KOPT-K1 (cell line): ENCODE measurements around the gene RPS6KA2.

Source experiments
- H3K27ac ChIP-seq: fragments of 200-600 bp; sonication (generic); 2 replicates; pipeline ENCODE4 v1.5.1; 2016; ENCODE audit warnings: antibody characterized with exemption, mild to moderate bottlenecking, low read depth, low read length; ENCODE audit not compliant: poor library complexity, severe bottlenecking
- H3K36me3 ChIP-seq: fragments of 200-600 bp; sonication (generic); 2 replicates; pipeline ENCODE4 v1.5.1; 2017; ENCODE audit warnings: antibody characterized with exemption, mild to moderate bottlenecking, low read length, moderate library complexity; ENCODE audit not compliant: insufficient read depth
- H3K9me3 ChIP-seq: fragments of 200-600 bp; sonication (generic); 2 replicates; pipeline ENCODE4 v1.5.1; 2017; ENCODE audit warnings: antibody characterized with exemption, low read length, mild to moderate bottlenecking; ENCODE audit not compliant: insufficient read depth, poor library complexity, severe bottlenecking

RPS6KA2 gene

DNA sequence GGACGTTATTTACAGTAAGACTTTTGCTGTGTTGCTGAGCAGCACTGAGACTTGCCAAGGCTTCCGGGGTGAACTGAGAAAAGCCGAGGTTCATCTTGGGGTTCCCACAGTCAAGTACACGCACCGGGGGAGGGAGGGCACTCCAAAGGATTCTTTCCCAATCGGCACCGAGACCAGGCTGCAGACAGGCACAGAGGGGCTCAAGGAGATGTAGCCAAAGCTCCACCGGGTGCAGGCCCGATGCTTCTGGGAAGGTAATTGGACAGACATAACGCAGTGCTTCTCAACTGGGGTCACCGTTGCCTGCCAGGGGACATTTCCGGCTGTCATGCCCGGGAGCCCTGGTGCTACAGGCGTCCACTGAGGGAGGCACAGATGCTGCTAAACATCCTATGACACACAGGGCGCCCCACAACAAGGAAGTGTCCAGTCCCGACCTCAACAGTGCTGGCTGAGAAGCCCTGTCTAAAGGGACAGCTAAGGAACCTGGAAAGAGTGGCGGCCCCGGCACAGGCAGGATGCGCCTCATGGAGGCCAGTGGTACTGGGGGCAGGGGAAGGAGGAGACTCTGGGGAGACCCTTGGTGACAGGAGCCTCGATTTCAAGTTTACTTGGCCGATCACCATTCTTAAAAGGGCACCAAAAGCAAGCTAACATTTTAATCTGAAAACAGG is 133.5 kb downstream of the RPS6KA2 start:
- H3K9me3 ChIP-seq: peaks cover 10% of the 10 kb centered on the region
- H3K27ac ChIP-seq: no peak overlapping the region
- H3K36me3 ChIP-seq: no peaks in the 10 kb centered on the region

DNA sequence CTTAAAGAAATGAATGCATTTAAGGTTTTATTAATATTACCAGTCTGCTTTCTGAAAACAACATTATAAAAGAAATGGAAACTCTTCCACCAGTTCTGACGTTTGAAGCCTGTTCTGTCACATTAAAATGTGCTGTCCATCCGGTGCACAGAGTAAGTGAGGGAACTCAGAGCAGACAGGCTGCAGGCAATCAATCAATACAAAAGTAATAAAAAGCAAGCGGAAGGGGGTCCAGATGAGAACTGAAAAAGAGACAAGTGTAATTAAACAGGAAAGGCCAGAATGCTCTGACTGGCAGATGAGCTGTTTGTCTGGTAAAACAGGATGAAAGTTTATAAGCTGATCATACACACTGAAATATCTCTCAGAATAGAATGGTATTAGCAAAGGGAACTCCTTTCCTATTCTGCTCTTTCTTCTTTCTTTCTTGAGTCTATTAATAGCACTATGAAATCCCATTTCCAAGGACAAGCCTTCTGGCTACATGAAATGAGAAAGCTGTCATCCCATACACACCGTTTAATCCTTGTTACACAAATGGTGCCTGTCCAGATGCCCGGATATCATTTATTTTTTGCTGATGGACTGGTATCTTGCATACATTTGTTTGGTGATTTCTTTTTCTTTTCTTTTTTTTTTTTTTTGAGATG is 134.8 kb downstream of the RPS6KA2 start:
- Histone ChIP-seq H3K9me3 (peaks cover 14% of the 10 kb centered on the region), H3K27ac (no peak overlapping the region), H3K36me3 (no peaks in the 10 kb centered on the region)

DNA sequence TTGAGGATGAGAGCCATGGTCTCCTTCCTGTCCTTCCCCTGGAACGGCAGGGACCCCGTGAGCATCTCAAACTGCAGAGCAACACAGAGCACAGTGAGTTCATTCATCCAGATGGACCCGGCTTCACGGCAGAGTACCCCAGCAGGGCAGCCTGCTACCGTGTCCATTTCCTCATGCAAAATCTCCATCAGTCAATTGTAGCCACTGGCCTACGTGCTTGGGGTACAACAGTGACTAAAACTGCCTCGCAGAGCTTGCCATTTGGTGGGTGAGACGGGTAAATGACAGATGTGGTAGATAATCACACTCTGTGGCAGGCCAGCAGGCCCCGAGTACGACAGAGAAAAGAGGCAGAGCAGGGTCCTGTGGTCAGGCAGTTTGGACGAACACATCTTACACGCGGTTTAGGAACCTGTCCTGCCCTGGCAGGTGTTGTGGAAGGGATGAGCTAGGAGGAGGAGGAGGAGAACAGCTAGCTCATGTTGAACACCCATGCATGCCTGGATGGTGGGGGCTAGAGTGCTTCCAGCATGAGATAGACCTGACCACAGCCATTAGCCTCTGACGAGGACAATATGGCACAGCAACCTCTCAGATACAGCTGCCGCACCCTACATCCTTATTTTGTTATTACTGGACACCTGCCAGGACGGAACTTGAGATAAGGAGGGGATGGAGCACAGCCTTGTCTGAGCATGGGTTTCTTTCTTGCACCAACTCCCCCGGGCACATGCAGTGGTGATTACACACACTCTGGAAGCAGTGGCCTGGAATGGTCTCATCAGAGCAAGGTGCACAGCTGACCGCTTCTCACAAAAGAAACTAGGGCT is 136.2 kb downstream of the RPS6KA2 start:
- H3K36me3 ChIP-seq: no peaks in the 10 kb centered on the region
- no peak overlapping the region for H3K27ac ChIP-seq
- peaks cover 22% of the 10 kb centered on the region for H3K9me3 ChIP-seq

DNA sequence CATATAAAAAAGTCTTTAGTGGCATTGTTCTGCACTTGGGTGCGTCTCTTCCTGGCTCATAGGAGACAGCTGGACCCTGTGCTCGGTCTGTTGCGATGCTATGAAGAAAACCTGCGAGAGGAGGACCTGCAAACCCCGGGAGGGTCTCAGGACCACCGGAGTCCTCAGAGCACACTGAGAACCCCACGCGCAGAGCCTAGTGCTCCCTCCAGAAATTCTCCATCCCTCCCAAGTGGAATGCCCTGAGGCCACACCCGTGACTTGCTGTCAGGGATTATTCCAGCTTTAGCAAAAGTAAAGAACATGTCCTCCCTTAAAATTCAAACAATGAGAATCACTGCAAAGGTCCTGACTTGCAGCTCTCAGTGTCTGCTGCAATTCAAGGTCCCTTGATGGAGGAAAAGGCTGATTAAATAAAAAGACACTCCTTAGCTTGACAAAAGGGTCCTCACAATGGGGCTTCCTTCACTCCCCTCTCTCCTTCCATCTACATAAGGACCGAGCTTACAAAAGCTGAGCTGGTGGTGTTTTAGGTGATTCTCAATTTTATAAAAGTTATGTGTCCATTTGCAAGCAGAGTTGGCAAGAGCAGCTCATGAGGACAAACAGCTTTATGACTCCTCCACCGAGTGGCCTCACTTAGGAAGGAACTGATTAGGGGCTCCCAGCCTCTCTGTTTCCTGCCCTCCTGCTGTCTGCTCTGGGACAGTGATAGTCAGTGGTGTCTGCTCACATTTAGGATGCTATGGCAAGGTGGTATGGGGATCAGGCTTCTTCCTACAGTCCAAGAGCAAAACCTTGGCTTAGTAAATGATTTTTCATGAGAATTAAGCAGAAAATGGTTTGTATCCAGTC is 137.5 kb downstream of the RPS6KA2 start:
- H3K9me3 ChIP-seq: peaks cover 22% of the 10 kb centered on the region
- no peak overlapping the region for H3K27ac ChIP-seq
- H3K36me3 ChIP-seq: no peaks in the 10 kb centered on the region

DNA sequence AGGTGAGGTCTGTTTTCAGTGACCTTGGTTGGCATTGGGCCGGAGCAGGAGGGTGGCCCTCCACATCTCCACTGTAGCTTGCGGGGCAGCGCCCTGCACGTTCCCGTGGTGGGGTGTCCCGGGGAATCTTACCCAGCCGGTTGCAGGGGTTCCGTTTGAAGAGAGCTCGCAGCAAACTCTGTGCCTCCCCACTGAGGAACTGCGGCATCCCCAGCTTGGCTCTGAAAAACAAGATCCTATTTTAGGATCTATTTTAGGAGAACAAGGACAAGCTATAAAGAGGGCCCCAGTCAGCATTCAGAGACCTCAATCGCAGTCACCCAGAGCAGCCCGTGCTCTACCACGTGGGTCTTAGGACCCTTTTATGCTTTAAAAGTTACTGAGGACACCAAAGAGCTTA is 138.3 kb downstream of the RPS6KA2 start:
- Histone ChIP-seq H3K27ac (peak overlapping the region; percentile 56), H3K9me3 (peaks cover 22% of the 10 kb centered on the region), H3K36me3 (no peaks in the 10 kb centered on the region)

DNA sequence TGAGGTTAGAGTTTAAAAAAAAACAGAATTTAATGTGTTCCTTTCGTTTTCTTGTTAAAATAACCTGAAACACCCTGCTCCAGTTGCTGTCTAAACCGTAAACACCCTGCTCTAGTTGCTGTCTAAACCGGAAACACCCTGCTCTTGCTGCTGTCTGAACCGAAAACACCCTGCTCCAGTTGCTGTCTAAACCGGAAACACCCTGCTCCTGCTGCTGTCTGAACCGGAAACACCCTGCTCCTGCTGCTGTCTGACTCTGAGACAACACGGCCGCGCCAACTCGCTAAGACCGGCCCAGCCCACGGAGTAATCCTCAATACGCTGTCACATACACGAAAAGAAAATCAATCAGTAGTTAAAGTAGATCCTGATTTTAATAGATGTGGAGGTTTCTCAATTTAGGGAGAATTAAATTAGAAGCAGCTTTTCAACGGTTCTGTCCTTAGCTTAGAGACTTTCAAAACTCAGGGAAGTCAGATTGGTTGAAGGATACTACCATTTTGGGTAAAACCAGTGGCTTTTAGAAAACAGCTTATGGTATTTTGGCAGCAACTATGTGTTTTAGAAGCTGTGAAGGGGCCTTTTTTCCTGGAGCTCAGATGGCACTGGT is 138.9 kb downstream of the RPS6KA2 start:
- no peaks in the 10 kb centered on the region for H3K36me3 ChIP-seq
- H3K9me3 ChIP-seq: peaks cover 22% of the 10 kb centered on the region
- H3K27ac ChIP-seq: peak overlapping the region; percentile 56

DNA sequence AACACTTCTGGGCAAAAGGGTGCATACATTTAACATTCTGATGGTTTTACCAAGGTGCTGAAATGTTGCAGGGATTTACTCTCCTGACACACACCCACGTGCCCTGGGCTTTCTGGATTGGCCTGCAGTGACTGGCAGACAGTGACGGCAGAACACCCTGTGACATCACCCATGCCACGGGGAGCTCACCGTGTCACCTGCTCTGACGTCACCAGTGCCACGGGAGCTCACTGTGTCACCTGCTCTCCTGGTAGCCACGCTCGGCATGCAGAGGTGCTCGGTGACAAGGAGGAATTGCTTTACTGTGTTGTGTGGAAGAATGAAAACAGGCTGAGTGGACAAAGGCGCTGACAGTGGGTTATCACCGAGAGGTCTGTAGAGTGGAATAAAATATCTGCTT is 139.9 kb downstream of the RPS6KA2 start:
- H3K9me3 ChIP-seq: peaks cover 22% of the 10 kb centered on the region
- H3K27ac ChIP-seq: no peak overlapping the region
- no peaks in the 10 kb centered on the region for H3K36me3 ChIP-seq

DNA sequence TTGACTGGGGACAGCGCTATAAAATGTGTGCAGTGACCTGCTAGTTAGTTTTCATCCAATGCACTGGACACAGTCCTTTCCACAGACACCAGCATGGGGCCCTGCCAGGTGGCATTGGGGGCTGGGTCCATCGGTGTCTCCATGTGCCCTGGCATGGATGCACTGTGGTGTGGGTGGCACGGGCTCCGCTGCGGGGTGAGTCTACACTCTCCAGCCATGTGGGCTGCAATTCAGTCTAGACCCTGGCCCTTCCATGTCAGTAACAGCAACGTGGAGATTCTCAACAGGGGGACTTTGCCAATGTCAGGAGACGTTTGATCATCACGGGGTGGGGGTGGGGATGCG is 140.5 kb downstream of the RPS6KA2 start:
- no peak overlapping the region for H3K27ac ChIP-seq
- H3K36me3 ChIP-seq: no peaks in the 10 kb centered on the region

DNA sequence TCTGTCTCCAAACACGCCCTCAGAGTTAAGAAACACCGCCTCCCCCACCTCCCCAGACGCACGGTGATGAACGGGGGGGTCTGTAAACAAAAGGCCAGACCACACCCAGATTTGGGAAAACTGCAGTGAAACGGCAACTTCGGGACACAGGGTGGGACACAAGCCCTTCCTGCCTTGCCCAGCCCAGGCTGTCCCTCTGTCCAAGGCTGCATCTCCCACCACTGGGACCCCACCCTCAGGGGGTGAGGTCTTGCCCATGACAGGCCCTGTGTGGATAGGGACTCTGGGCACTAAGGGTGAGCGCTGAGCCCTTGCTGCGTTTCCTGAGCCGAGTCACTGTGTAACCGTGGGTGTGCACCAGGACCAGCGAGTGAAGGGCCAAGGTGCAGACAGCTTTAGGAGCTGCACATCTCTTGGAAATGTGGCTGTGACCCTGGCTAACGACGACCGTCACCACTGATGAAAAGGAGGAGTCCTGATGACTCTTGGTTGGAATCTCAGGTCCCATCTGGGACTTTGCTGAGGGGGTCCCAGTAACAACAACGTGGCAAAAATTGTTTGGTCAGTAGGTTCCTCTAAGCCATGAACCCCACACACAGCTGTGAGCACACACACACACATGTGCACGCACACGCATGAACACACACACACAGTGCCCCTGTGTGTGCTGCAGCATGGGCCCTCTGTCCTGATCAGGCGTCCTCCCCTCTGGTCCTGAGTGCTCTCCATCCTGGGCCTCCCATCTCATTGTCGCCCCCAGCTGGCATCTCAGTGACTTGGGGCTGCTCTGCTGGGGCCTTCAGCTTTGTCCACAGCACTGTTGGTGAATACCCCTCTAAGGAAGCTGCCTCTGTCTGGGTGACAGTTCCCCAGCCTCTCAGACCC is 141.2 kb downstream of the RPS6KA2 start:
- H3K9me3 ChIP-seq: peaks cover 22% of the 10 kb centered on the region
- H3K36me3 ChIP-seq: no peaks in the 10 kb centered on the region
- no peak overlapping the region for H3K27ac ChIP-seq

More for the DNA sequence above, 140.5 kb downstream of the RPS6KA2 start:
- peaks cover 22% of the 10 kb centered on the region for H3K9me3 ChIP-seq

DNA sequence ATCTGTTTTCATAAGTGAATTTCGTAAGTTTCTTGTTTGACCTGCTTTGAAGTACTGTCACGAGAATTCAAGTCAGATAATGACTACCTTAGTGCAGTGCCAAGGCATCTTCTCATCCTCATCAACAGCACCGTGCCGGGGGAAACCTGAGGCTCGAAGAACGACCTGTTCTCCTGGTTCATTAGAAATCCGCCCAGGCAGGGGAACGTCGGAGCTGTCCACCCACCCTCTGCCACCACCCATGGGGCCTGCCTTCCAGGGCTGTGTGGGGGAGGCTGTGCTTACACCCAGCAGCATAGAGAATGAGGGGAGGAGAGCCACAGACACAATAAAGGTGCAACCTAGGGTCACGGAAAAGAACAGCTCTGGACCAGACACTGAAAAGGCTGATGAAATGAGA is 142.2 kb downstream of the RPS6KA2 start:
- H3K36me3 ChIP-seq: no peaks in the 10 kb centered on the region
- peaks cover 22% of the 10 kb centered on the region for H3K9me3 ChIP-seq
- H3K27ac ChIP-seq: no peak overlapping the region

DNA sequence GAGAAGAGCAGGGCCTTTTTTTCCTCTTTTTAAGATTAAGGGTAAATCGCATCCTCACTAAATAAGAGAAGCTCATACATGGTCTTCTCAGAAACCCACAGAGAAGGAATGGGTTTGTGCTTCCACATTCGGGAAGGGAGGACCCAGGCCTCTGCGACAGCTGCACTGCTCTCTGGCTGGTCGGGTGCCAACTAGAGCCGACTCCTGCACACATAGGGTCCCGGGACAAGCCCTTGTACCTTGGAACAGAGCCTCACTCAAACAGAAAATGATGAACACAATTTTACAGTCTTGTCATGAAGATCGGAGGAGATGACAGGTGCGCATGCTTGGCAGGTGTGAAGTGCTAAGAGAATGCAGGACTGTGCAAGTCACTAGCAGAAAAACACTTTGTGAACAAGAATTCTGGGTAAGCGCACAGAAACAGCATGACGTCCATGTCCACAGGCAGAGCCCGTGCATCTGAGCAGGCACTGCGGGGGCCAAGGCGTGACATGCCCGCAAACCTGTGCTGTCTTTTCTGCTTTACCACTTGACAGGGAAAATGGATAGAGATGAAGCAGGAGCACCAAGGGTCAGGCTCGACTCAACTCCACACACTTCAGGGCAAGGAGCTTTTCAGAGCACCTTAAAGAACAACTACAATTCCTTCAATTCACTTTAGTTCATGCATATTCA is 143.3 kb downstream of the RPS6KA2 start:
- Histone ChIP-seq H3K9me3 (peaks cover 20% of the 10 kb centered on the region), H3K36me3 (no peaks in the 10 kb centered on the region), H3K27ac (no peak overlapping the region)

DNA sequence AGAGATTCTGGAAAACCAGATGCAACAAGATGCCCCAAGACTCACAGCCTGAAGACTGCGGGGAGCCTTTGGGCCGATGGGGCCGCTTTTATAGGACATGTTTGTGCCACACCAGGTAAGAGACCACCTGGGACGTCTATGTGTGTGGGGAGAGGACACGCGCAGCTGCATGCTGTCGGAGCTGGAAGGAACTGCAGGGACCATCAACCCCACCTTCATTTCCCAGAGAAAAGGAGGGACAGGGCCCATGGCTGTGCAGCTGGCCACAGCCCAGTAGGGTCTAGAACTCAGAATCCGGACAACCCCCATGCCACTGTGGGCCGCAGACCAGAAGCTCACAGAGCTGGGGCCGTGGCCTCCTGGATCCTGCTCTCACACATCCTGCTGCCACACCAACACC is 144.0 kb downstream of the RPS6KA2 start:
- Histone ChIP-seq H3K9me3 (peaks cover 15% of the 10 kb centered on the region), H3K36me3 (no peaks in the 10 kb centered on the region), H3K27ac (no peak overlapping the region)

DNA sequence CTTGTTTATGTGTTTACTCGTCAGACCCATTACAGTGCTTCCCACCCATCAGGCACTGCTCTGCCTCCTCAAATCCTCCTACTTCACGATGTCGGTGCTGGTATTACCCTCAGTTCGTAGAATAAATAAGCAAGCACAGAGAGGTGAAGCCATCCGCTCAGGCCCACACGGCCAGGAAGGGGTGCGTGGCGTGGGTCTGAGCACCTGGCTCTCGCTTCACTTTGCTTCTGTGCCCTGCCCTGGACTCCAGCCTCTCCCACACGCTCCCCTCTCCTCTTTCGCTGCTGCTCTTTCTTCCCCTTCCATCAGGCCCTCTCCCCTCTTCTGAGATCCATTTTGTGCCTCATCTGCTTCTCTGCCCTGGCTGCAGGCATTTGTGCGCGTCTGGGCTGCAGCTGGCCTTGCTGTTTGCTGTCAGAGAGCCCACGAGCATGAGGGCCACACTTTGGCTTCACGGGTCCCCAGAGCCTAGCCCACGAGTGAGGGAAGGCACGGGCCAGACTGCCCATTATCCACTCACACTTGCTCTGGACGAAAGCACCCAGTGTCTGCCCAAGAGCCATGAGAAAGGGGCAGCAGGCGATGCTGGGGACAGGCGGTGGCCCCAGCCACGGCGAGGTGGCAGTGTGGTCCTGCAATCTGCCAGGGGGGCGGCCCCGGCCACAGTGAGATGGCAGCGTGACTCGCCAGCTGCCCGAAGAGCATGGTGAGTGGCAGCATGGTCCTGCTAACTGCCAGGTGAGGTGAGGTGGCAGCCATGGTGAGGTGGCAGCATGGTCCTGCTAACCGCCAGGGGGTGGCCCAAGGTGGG is 148.1 kb downstream of the RPS6KA2 start:
- no peak overlapping the region for H3K27ac ChIP-seq
- H3K9me3 ChIP-seq: no peaks in the 10 kb centered on the region
- H3K36me3 ChIP-seq: no peaks in the 10 kb centered on the region
